PFSK-1 (cell line): ENCODE measurements around the gene JPH3.

Experiments used
- FOXP2 ChIP-seq: optimal IDR thresholded peaks from 2 replicates; pipeline ENCODE3; 2011; ENCODE audit warnings: borderline replicate concordance, control low read depth, inconsistent platforms; ENCODE audit not compliant: insufficient read depth; ENCODE audit errors: extremely low read length, extremely low read depth
- POLR2AphosphoS5 ChIP-seq: IDR thresholded peaks from 2 replicates; pipeline ENCODE4 v1.6.1; 2012; ENCODE audit warnings: low read depth, mild to moderate bottlenecking, control low read depth, low read length, moderate library complexity
- REST ChIP-seq, 2 experiments: IDR thresholded peaks; 2 replicates each; pipeline versions ENCODE4 v1.6.1 to v1.8.0; 2011 to 2012; ENCODE audit warnings: low read depth in 2 of 2, low read length in 2 of 2, control low read depth in 1 of 2, inconsistent platforms in 1 of 2, mild to moderate bottlenecking in 1 of 2, moderate library complexity in 1 of 2; ENCODE audit not compliant: insufficient read depth in 1 of 2
- SIN3A ChIP-seq: IDR thresholded peaks from 2 replicates; pipeline ENCODE4 v1.6.1; 2012; ENCODE audit warnings: mild to moderate bottlenecking, low read length, moderate library complexity, borderline replicate concordance; ENCODE audit not compliant: insufficient read depth
- TAF1 ChIP-seq: IDR thresholded peaks from 2 replicates; pipeline ENCODE4 v1.6.1; 2012; ENCODE audit warnings: low read length, control low read depth, borderline replicate concordance; ENCODE audit not compliant: insufficient read depth

JPH3 gene

GRCh38 chr16:87729266-87729954 lies 127.1 kb downstream of the JPH3 start:
- no peak for TF ChIP-seq REST (IDR thresholded peaks at IDR 0.05; ENCODE audit: insufficient read depth in 1 of 2, low read depth in 2 of 2, low read length in 2 of 2)
- TF ChIP-seq TAF1 = no peak

- no peak for TF ChIP-seq REST (IDR thresholded peaks at IDR 0.05; ENCODE audit: insufficient read depth in 1 of 2, low read depth in 2 of 2, low read length in 2 of 2)
- no peak for TF ChIP-seq FOXP2
- TF ChIP-seq SIN3A = no peak
- TF ChIP-seq TAF1 = no peak
- no peak for TF ChIP-seq POLR2AphosphoS5
Observed at GRCh38 chr16:87731607-87732006, 129.3 kb downstream of the JPH3 start.

- TF ChIP-seq TAF1 (no peak), POLR2AphosphoS5 (no peak), FOXP2 (no peak), SIN3A (no peak), REST (IDR thresholded peaks at IDR 0.05; ENCODE audit: insufficient read depth in 1 of 2, low read depth in 2 of 2, low read length in 2 of 2) (no peak)
Observed at GRCh38 chr16:87733190-87733589, 130.9 kb downstream of the JPH3 start.

- TF ChIP-seq FOXP2 = no peak
- TF ChIP-seq SIN3A = no peak
- no peak for TF ChIP-seq TAF1
- no peak for TF ChIP-seq POLR2AphosphoS5
- TF ChIP-seq REST (IDR thresholded peaks at IDR 0.05; ENCODE audit: insufficient read depth in 1 of 2, low read depth in 2 of 2, low read length in 2 of 2) = no peak
Observed at GRCh38 chr16:87734644-87735043, 132.3 kb downstream of the JPH3 start.

GRCh38 chr16:87735270-87736007 lies 133.1 kb downstream of the JPH3 start:
- TF ChIP-seq TAF1 = no peak
- no peak for TF ChIP-seq FOXP2
- no peak for TF ChIP-seq REST (IDR thresholded peaks at IDR 0.05; ENCODE audit: insufficient read depth in 1 of 2, low read depth in 2 of 2, low read length in 2 of 2)
- no peak for TF ChIP-seq SIN3A
- no peak for TF ChIP-seq POLR2AphosphoS5
